Activated gamma-delta T cell (primary cell): ENCODE data around the gene DOK5.

ENCODE experiments used
- DNase-seq: peaks from one replicate; lab custom pipeline; 2025; lab: John Stamatoyannopoulos, UW

The DOK5 gene

GRCh38 chr20:54698373-54698772, 223.0 kb downstream of the DOK5 start:
- DNase-seq = no peak
